GM12864 (cell line): ENCODE data around the gene ANO1.

Experiments
- DNase-seq: peaks from one replicate; pipeline ENCODE4 v3.0.0-alpha.2; 2011; ENCODE audit warnings: low read depth
- H3K4me3 ChIP-seq: 2 replicates; pipeline ENCODE4 v1.5.1; 2011; ENCODE audit warnings: mild to moderate bottlenecking, low read depth, low read length, control low read depth
- CTCF ChIP-seq: IDR thresholded peaks from 2 replicates; pipeline ENCODE4 v1.5.1; 2011; ENCODE audit warnings: low read depth, mild to moderate bottlenecking, moderate library complexity, low read length, control low read depth, inconsistent platforms; ENCODE audit errors: missing control alignments

Gene ANO1

GRCh38 chr11:70146299-70146698 is 68.2 kb downstream of the ANO1 start:
- DNase-seq, result no peak
- H3K4me3 ChIP-seq, result no peak overlapping the region
- no peak for TF ChIP-seq CTCF

- TF ChIP-seq CTCF, result no peak
- no peak overlapping the region for H3K4me3 ChIP-seq
- no peak for DNase-seq
Observed at GRCh38 chr11:70146895-70147520, 68.9 kb downstream of the ANO1 start.

- TF ChIP-seq CTCF, result no peak
- H3K4me3 ChIP-seq, result no peak overlapping the region
- no peak for DNase-seq
Observed at GRCh38 chr11:70147668-70148067, 69.6 kb downstream of the ANO1 start.

GRCh38 chr11:70151671-70152070 is 73.6 kb downstream of the ANO1 start:
- no peak overlapping the region for H3K4me3 ChIP-seq
- no peak for TF ChIP-seq CTCF
- no peak for DNase-seq

- TF ChIP-seq CTCF, result no peak
- peak; percentile 5 for DNase-seq
- no peak overlapping the region for H3K4me3 ChIP-seq
Observed at GRCh38 chr11:70153133-70153727, 75.1 kb downstream of the ANO1 start.

- TF ChIP-seq CTCF, result no peak
- no peak for DNase-seq
- H3K4me3 ChIP-seq, result no peak overlapping the region
Observed at GRCh38 chr11:70155386-70155785, 77.3 kb downstream of the ANO1 start.
